ENCODE results near the gene SLC45A1.

DNA sequence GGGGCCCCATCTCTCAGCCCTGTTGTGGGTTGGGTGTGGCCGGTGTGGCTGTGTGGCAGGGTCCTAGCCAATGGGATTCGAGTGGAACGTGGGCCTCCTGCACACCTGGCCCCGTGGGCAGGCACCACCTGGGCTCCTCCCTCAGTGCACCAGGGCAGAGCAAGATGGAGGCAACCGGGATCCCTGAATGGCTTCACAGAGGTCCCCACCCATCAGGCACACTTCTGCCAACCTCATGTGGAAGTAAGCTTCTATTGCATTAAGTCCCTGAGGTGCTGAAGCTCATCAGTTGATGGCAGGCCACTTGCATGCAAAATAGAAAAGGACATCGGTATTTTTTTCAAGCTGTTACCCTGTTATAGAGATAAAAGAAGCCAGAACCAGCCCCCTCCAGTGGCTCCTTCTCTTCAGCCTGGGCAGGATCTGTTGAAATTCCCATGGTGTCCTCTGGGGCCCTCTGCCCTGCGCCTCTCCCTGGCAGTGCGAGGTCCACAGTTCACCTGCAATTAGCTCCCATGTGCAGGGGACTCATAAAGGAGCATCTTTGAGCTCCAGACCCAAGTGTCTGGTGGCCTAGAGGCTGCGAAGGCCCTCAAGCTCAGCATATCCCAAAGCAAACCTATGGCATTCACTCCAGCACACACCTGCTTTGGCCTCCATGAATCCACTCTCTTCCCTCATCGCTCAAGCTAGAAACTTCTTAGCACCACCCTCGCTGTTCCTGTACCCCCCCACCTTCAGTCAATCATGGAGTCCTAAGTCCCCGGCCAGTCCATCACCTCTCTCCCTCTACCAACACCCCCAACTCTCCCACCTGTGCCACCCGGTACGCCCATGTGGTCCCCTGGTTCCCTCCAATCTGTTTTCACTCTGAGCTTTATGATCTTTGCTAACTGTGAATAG, 2.1 kb upstream of the SLC45A1 start:
- TF ChIP-seq, protein P1, sequence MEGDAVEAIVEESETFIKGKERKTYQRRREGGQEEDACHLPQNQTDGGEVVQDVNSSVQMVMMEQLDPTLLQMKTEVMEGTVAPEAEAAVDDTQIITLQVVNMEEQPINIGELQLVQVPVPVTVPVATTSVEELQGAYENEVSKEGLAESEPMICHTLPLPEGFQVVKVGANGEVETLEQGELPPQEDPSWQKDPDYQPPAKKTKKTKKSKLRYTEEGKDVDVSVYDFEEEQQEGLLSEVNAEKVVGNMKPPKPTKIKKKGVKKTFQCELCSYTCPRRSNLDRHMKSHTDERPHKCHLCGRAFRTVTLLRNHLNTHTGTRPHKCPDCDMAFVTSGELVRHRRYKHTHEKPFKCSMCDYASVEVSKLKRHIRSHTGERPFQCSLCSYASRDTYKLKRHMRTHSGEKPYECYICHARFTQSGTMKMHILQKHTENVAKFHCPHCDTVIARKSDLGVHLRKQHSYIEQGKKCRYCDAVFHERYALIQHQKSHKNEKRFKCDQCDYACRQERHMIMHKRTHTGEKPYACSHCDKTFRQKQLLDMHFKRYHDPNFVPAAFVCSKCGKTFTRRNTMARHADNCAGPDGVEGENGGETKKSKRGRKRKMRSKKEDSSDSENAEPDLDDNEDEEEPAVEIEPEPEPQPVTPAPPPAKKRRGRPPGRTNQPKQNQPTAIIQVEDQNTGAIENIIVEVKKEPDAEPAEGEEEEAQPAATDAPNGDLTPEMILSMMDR (IDR thresholded peaks at IDR 0.05) = no peak
- no peak for TF ChIP-seq EP300 (IDR thresholded peaks at IDR 0.05)
- no peak for TF ChIP-seq POLR2A (IDR thresholded peaks at IDR 0.05)
